Suprapubic skin (tissue), 4 donors: ENCODE results near the gene NCBP2L. TPM values are rescaled to one million over a fixed set of nuclear protein-coding genes. Genes with fewer than 3 reads are reported as not detected.
A peak's percentile ranks its signal among the peaks of the same experiment; 100 is the strongest.

ENCODE experiments used
- DNase-seq, 2 donors: peaks; one replicate each; pipeline ENCODE4 v3.0.0-alpha.2; 2019; ENCODE audit warnings: low spot score in 2 of 2
- H3K27ac ChIP-seq: fragments of 200-600 bp; sonication (generic); one replicate; pipeline ENCODE4 v1.5.1; 2019
- H3K27me3 ChIP-seq: fragments of 200-600 bp; sonication (generic); one replicate; pipeline ENCODE4 v1.5.1; 2019
- H3K36me3 ChIP-seq: fragments of 200-600 bp; sonication (generic); one replicate; pipeline ENCODE4 v1.5.1; 2019
- H3K4me1 ChIP-seq: fragments of 200-600 bp; sonication (generic); one replicate; pipeline ENCODE4 v1.5.1; 2019
- H3K4me3 ChIP-seq: fragments of 200-600 bp; sonication (generic); one replicate; pipeline ENCODE4 v1.5.1; 2019; ENCODE audit warnings: mild to moderate bottlenecking
- H3K9me3 ChIP-seq: fragments of 200-600 bp; sonication (generic); one replicate; pipeline ENCODE4 v1.5.1; 2019
- EP300 ChIP-seq: sonication (generic); formaldehyde crosslinking; IDR thresholded peaks from one replicate; pipeline ENCODE4 v1.6.1; 2017; ENCODE audit warnings: antibody characterized with exemption
- POLR2A ChIP-seq, 2 donors: fragments of 450-650 bp; IDR thresholded peaks; one replicate each; pipeline ENCODE4 v1.6.1; 2017; ENCODE audit warnings: antibody characterized with exemption in 2 of 2, mild to moderate bottlenecking in 2 of 2, moderate library complexity in 2 of 2
- POLR2AphosphoS5 ChIP-seq, 3 donors: sonication (generic); formaldehyde crosslinking; IDR thresholded peaks; one replicate each; pipeline ENCODE4 v1.6.1; 2017; ENCODE audit warnings: antibody characterized with exemption in 3 of 3
- WGBS: methylation state at CpG from one replicate; pipeline ENCODE4 v1.1.5; 2018; 5-methylcytosine and 5-hydroxymethylcytosine counted together
- total RNA-seq, 4 donors: library from RNA; depleted of rRNA; stranded (reverse); fragments of >200 nt; gene quantifications; one replicate each; pipeline ENCODE4 v1.1.0, GENCODE V29; 2016
- TF ChIP-seq, protein P1 (sequence below), 2 donors: fragments of 200-600 bp in 1 of 2; fragments of 450-650 bp in 1 of 2; sonication (generic) in 1 of 2; IDR thresholded peaks; one replicate each; pipeline ENCODE4 v1.5.1; 2016 to 2019; ENCODE audit warnings: antibody characterized with exemption in 2 of 2, mild to moderate bottlenecking in 1 of 2, moderate library complexity in 1 of 2

NCBP2L gene
- total RNA-seq, 4 donors from 2014 or later, result not detected

DNA sequence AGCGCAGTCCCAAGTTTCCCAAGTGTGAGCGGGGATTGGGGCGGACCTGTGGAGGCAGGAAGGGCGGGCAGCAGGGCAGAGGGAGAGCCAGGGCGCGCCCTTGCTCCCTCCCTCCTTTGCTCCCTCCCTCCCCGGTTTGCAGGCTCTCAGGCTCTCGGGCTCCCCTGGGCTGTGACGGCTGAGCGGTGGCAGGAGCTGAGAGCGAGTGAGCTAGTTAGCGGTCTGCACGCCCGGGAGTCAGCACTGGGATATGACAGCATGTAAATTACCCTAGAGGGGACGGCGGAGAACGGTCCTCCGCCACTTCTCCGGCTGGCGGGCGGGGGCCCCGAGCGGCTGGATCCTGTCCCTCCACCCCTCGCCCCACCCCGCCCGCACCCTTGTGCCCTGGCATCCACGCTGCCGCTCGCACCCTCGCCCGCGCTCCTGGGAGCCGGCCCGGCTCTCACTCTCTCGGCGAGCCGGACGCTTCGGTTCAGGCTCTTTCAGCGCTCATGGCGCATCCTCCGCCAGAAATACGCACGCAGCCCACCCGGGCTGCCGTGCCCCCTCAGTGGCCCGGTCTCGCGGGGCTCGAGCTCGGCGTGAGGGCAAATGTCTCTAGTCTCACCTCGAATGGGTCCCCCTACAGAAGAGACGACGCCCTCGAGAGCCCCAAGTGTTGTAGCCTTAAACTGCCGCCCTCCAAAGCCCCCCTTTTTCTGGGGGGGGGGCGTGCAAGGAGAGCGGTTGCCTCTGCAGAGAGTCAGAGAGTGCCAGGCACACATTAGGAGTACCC is 1.6 kb upstream of the NCBP2L start, which contains the start of gene TSC22D3:
TSS of gene TSC22D3 (minus strand) at position 54 of the 778 bp plus-strand sequence. CDS start 368 bp downstream, outside the sequence.
- Histone ChIP-seq H3K27ac (peak within 1 kb of the TSS; percentile 82), H3K4me1 (peaks cover 12% of the 10 kb centered on the region), H3K4me3 (peak within 1 kb of the TSS; percentile 57), H3K9me3 (no peaks in the 10 kb centered on the region), H3K27me3 (no peaks in the 10 kb centered on the region), H3K36me3 (no peaks in the 10 kb centered on the region)
- 30% methylated on average over 19 of the region's 59 CpGs for WGBS
- DNase-seq, result peak; percentile 86 to 87
- TF ChIP-seq, protein P1, sequence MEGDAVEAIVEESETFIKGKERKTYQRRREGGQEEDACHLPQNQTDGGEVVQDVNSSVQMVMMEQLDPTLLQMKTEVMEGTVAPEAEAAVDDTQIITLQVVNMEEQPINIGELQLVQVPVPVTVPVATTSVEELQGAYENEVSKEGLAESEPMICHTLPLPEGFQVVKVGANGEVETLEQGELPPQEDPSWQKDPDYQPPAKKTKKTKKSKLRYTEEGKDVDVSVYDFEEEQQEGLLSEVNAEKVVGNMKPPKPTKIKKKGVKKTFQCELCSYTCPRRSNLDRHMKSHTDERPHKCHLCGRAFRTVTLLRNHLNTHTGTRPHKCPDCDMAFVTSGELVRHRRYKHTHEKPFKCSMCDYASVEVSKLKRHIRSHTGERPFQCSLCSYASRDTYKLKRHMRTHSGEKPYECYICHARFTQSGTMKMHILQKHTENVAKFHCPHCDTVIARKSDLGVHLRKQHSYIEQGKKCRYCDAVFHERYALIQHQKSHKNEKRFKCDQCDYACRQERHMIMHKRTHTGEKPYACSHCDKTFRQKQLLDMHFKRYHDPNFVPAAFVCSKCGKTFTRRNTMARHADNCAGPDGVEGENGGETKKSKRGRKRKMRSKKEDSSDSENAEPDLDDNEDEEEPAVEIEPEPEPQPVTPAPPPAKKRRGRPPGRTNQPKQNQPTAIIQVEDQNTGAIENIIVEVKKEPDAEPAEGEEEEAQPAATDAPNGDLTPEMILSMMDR (IDR thresholded peaks at IDR 0.05), result peak in 1 of 2 donors; percentile 31
- TF ChIP-seq POLR2AphosphoS5 (IDR thresholded peaks at IDR 0.05) (no peak), POLR2A (IDR thresholded peaks at IDR 0.05) (peak in 1 of 2 donors; percentile 38), EP300 (no peak)

DNA sequence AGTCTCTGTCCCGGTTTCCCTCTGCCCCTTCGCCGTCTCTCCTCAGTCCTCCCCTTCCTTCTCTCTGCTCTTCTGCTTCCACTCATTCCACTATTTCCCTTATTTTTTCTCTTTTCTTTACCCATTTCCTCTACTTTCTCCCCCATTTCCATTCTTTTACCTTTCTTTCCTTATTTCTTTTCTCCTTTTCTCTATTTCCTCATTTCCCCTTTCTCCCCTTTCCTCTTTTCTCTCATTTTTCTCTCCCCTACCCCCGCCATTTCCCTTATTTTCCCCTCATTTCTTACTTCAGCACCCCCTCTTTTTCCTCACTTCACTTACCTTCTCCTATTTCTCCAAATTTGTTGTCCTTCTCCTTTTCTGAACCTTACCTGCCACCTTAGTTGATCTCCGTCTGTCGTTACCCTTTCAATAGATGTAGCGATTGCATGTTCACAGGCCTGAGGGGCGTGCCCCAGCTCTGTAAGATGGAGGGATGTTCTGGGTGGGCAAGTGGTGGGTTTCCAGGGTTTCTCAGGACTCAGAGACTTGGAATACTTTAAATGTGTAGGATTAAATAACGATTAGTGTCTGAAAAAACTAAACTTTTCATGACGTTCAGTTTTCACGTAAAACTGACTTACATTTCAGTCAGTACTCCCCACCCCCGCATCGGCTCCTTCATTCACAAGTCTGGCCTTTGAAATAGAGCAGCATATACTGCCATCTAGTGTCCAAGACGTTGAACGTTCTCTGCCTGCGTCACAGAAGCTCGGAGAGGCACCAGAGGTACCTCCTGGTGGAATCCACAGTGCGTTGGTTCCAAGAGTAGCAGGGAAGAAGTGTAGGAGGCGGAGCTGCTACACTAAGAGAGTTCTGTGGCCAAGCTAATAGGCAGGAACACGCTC is 641 bp upstream of the NCBP2L start:
- Histone ChIP-seq H3K27me3 (no peaks in the 10 kb centered on the region), H3K4me1 (peaks cover 12% of the 10 kb centered on the region), H3K27ac (peak overlapping the region; percentile 82), H3K4me3 (peak overlapping the region; percentile 57), H3K9me3 (no peaks in the 10 kb centered on the region), H3K36me3 (no peaks in the 10 kb centered on the region)
- no peak for TF ChIP-seq POLR2AphosphoS5 (IDR thresholded peaks at IDR 0.05)
- TF ChIP-seq, protein P1 (IDR thresholded peaks at IDR 0.05), result peak; percentile 48 to 77
- DNase-seq, result peak; percentile 89 to 90
- 17% methylated on average over 19 of the region's 20 CpGs for WGBS

DNA sequence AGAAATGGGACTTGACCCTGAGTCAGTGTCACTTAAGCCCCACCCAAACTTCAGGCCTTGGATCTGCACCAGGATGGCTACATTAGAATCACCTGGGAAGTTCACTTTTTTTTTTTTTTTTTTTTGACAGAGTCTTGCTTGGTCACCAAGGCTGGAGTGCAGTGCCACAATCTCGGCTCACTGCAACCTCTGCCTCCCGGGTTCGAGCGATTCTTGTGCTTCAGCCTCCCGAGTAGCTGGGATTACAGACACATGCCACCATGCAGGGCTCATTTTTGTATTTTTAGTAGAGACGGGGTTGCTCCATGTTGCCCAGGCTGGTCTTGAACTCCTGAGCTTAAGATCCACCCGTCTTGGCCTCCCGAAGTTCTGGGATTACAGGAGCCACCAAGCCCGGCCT is 3.0 kb downstream of the NCBP2L start:
- H3K9me3 ChIP-seq, result no peaks in the 10 kb centered on the region
- H3K27ac ChIP-seq, result no peak overlapping the region
- no peaks in the 10 kb centered on the region for H3K36me3 ChIP-seq
- TF ChIP-seq POLR2A (IDR thresholded peaks at IDR 0.05) (no peak), POLR2AphosphoS5 (IDR thresholded peaks at IDR 0.05) (no peak), EP300 (no peak)
- TF ChIP-seq, protein P1 (IDR thresholded peaks at IDR 0.05), result no peak
- H3K4me3 ChIP-seq, result no peak overlapping the region
- WGBS, result 87% methylated on average over 8 of the region's 9 CpGs
- DNase-seq, result no peak
- peaks cover 9% of the 10 kb centered on the region for H3K4me1 ChIP-seq
- H3K27me3 ChIP-seq, result no peaks in the 10 kb centered on the region

DNA sequence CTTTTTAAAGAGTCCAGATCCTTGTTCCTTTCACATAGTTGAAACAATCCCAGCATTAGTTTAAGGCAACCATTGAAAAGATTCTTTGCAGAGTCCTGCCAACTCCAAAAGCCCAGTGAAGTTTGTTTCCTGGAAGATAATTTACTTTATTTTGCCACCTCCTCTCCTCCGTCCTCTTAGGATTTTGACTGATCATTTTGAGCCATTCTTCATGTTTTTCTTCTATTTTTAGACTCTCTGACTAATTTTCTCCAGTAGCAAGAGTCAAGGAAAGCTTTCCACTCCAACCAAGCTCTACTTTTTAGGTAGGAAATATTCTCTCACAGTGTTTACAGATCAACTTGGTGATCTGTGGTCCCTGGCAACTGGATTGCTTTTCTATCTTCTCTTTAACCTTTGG is 10.3 kb downstream of the NCBP2L start:
- Histone ChIP-seq H3K4me3 (no peak overlapping the region), H3K36me3 (no peaks in the 10 kb centered on the region), H3K27ac (no peak overlapping the region), H3K4me1 (no peaks in the 10 kb centered on the region), H3K27me3 (no peaks in the 10 kb centered on the region), H3K9me3 (no peaks in the 10 kb centered on the region)
- TF ChIP-seq EP300 (no peak), POLR2A (IDR thresholded peaks at IDR 0.05) (no peak), POLR2AphosphoS5 (IDR thresholded peaks at IDR 0.05) (no peak)
- TF ChIP-seq, protein P1 (IDR thresholded peaks at IDR 0.05), result no peak
- WGBS, result 25% methylated on average over 1 of the region's 1 CpG
- no peak for DNase-seq

DNA sequence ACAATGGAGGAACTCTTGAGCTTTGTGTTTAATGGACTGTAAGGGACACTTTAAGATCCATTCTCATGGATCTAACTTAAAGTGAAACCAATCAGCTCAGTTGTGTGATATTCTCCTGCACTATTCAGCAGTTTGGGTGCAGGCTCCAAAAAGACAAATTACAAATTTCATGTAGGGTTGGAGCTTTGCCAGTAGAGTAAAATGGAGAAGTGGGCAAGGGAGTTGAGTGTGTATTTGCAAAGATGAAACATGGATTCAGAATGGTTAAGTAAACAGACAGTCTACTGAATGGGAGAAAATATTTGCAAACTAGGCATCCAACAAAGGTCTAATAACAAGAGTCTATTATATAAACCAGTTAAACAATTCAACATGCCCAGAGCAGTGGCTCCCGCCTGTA is 26.9 kb downstream of the NCBP2L start:
- Histone ChIP-seq H3K4me3 (no peak overlapping the region), H3K27ac (no peak overlapping the region), H3K9me3 (no peaks in the 10 kb centered on the region), H3K36me3 (no peaks in the 10 kb centered on the region), H3K4me1 (no peaks in the 10 kb centered on the region), H3K27me3 (no peaks in the 10 kb centered on the region)
- TF ChIP-seq, protein P1 (IDR thresholded peaks at IDR 0.05), result no peak
- TF ChIP-seq POLR2A (IDR thresholded peaks at IDR 0.05) (no peak), POLR2AphosphoS5 (IDR thresholded peaks at IDR 0.05) (no peak), EP300 (no peak)
- DNase-seq, result no peak
- WGBS, result 41% methylated on average over 1 of the region's 1 CpG
